ENCODE data around the gene FER. TPM values are rescaled to one million over a fixed set of nuclear protein-coding genes. Genes with fewer than 3 reads are reported as not detected.

FER gene
- total RNA-seq, 2 experiments from 2014 or later, result 9.4 to 10.0 TPM

DNA sequence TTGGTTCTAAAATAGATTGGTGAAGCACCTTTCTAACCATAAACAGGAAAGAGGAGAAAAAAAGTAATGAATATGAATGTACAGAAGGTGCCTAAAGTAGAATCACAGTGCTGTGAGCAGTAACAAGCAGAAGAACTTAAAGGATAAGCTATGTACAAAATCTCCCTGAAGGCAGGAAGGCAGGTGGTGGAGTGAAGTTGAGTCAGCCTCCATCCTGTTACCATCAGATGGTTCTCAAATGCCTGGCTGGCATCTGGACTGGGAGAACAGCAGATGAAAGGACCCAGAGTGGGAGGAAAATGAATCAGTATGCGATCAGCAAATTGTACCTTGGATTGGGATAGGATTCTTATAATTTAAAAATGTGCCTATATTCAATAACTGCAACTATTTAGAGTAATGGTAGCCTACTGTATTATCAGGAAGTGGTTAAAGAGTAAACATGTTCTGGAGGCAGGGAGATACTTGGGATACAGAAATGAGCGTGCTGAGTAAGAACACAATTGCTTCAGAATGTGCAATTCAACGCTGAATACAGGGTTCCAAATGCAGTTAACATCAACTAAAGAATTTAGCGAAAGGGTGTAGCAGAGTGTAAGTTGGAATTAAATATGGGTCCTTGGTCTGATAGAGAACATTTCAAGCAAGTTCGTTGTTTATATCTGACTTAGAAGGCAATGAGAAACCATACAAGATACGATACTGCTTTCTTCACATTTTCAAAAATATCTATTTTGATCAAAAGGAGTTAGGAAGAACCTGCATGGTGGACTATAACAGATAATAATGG is 21.1 kb upstream of the FER start:
- no peaks in the 10 kb centered on the region for H3K9me3 ChIP-seq (ENCODE audit: low read length)
- H3K36me3 ChIP-seq (ENCODE audit: insufficient read depth, low read length), result no peaks in the 10 kb centered on the region
- no TSS peak for BruUV-seq (replicated peaks)
- no peak overlapping the region for H3K27ac ChIP-seq (ENCODE audit: low read depth, low read length, poor library complexity, severe bottlenecking)
- no peak overlapping the region for H2AFZ ChIP-seq (ENCODE audit: low read length)
- no peak overlapping the region; the same call in 1 of the 2 replicates for H3K4me2 ChIP-seq (ENCODE audit: low read length)
- H3K9me2 ChIP-seq (ENCODE audit: insufficient read depth, low read length), result no peaks in the 10 kb centered on the region
- POLR2A ChIA-PET, result no interaction called here
- no peaks in the 10 kb centered on the region for H3K79me2 ChIP-seq (ENCODE audit: insufficient read depth, low read depth, low read length)
- intact Hi-C loops (cut with micrococcal nuclease; ENCODE audit: unreplicated experiment), result no loop called here
- TF ChIP-seq EZH2phosphoT487 (IDR thresholded peaks at IDR 0.05; ENCODE audit: borderline replicate concordance, low read depth, low read length), result no peak
- TF ChIP-seq, protein P1, sequence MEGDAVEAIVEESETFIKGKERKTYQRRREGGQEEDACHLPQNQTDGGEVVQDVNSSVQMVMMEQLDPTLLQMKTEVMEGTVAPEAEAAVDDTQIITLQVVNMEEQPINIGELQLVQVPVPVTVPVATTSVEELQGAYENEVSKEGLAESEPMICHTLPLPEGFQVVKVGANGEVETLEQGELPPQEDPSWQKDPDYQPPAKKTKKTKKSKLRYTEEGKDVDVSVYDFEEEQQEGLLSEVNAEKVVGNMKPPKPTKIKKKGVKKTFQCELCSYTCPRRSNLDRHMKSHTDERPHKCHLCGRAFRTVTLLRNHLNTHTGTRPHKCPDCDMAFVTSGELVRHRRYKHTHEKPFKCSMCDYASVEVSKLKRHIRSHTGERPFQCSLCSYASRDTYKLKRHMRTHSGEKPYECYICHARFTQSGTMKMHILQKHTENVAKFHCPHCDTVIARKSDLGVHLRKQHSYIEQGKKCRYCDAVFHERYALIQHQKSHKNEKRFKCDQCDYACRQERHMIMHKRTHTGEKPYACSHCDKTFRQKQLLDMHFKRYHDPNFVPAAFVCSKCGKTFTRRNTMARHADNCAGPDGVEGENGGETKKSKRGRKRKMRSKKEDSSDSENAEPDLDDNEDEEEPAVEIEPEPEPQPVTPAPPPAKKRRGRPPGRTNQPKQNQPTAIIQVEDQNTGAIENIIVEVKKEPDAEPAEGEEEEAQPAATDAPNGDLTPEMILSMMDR (conservative IDR thresholded peaks at IDR 0.05; ENCODE audit: low read length), result no peak
- CTCF ChIA-PET (ENCODE audit: unreplicated experiment), result no interaction called here
- no peak overlapping the region for H3K4me3 ChIP-seq (ENCODE audit: low read depth, low read length, poor library complexity, severe bottlenecking)
- H3K4me1 ChIP-seq (ENCODE audit: insufficient read depth, low read length, poor library complexity, severe bottlenecking), result peaks cover 14% of the 10 kb centered on the region
- H4K20me1 ChIP-seq (ENCODE audit: insufficient read depth, low read length), result no peaks in the 10 kb centered on the region
- no peak for DNase-seq (ENCODE audit: low spot score)

GRCh38 chr5:108727236-108727650 is 20.5 kb upstream of the FER start:
- H3K9me2 ChIP-seq (ENCODE audit: insufficient read depth, low read length), result no peaks in the 10 kb centered on the region
- peaks cover 14% of the 10 kb centered on the region for H3K4me1 ChIP-seq (ENCODE audit: insufficient read depth, low read length, poor library complexity, severe bottlenecking)
- intact Hi-C loops (cut with micrococcal nuclease; ENCODE audit: unreplicated experiment), result no loop called here
- H3K36me3 ChIP-seq (ENCODE audit: insufficient read depth, low read length), result no peaks in the 10 kb centered on the region
- no peak overlapping the region for H3K27ac ChIP-seq (ENCODE audit: low read depth, low read length, poor library complexity, severe bottlenecking)
- no peak overlapping the region for H3K4me3 ChIP-seq (ENCODE audit: low read depth, low read length, poor library complexity, severe bottlenecking)
- no peaks in the 10 kb centered on the region for H3K79me2 ChIP-seq (ENCODE audit: insufficient read depth, low read depth, low read length)
- peak overlapping the region; percentile 65; the same call in 1 of the 2 replicates for H3K4me2 ChIP-seq (ENCODE audit: low read length)
- ChIA-PET CTCF (ENCODE audit: unreplicated experiment) (no interaction called here), POLR2A (no interaction called here)
- DNase-seq (ENCODE audit: low spot score), result no peak
- H4K20me1 ChIP-seq (ENCODE audit: insufficient read depth, low read length), result no peaks in the 10 kb centered on the region
- H2AFZ ChIP-seq (ENCODE audit: low read length), result peak overlapping the region; percentile 81; the same call in 1 of the 2 replicates
- no peaks in the 10 kb centered on the region for H3K9me3 ChIP-seq (ENCODE audit: low read length)
- BruUV-seq (replicated peaks), result no TSS peak
- TF ChIP-seq, protein P1 (conservative IDR thresholded peaks at IDR 0.05; ENCODE audit: low read length), result no peak

Measured in OCI-LY7 (cell line).